GM19397 (cell line): ENCODE results near the gene PGLYRP4.
"Not testable (repeated sequence)": the region's sequence is repeated elsewhere in the genome, so short reads cannot be mapped to it uniquely, and the experiment has no call there.

Experiments
- ATAC-seq: cut with Tn5 transposase; IDR thresholded peaks from one replicate; pipeline ENCODE4 v1.9.1; 2021; ENCODE audit warnings: mild to moderate bottlenecking, moderate library complexity; ENCODE audit not compliant: unreplicated experiment

PGLYRP4 gene

GRCh38 chr1:153341431-153341934, 7.2 kb downstream of the PGLYRP4 start:
- no peak for ATAC-seq

- no peak for ATAC-seq
These were observed 8.3 kb downstream of the PGLYRP4 start for GRCh38 chr1:153340356-153340755.

- no peak for ATAC-seq
These were observed 8.8 kb downstream of the PGLYRP4 start for GRCh38 chr1:153339802-153340201.

GRCh38 chr1:153337980-153338853, 10.4 kb downstream of the PGLYRP4 start:
- ATAC-seq, result no peak

- ATAC-seq, result no peak
These were observed 12.0 kb downstream of the PGLYRP4 start for GRCh38 chr1:153336650-153337049.

GRCh38 chr1:153333902-153334301, 14.7 kb downstream of the PGLYRP4 start:
- ATAC-seq, result no peak

GRCh38 chr1:153324912-153325311, 23.7 kb downstream of the PGLYRP4 start:
- ATAC-seq, result no peak

- no peak for ATAC-seq
These were observed 26.1 kb downstream of the PGLYRP4 start for GRCh38 chr1:153322568-153322967.

GRCh38 chr1:153318145-153318544, 30.5 kb downstream of the PGLYRP4 start:
- not testable (repeated sequence) for ATAC-seq

GRCh38 chr1:153316013-153316412, 32.6 kb downstream of the PGLYRP4 start:
- ATAC-seq, result not testable (repeated sequence)

GRCh38 chr1:153314388-153314787, 34.3 kb downstream of the PGLYRP4 start:
- not testable (repeated sequence) for ATAC-seq

- no peak for ATAC-seq
These were observed 35.4 kb downstream of the PGLYRP4 start for GRCh38 chr1:153313288-153313687.

GRCh38 chr1:153312570-153313186, 36.0 kb downstream of the PGLYRP4 start, which contains the start of gene PGLYRP3:
Gene PGLYRP3, minus strand, starts transcription at chr1:153312952. Its CDS starts 2,287 bp downstream, at chr1:153310665.
- ATAC-seq, result no peak

- ATAC-seq, result no peak
These were observed 38.1 kb downstream of the PGLYRP4 start for GRCh38 chr1:153310526-153310925.

- no peak for ATAC-seq
These were observed 39.2 kb downstream of the PGLYRP4 start for GRCh38 chr1:153309441-153309840.

- no peak for ATAC-seq
These were observed 40.1 kb downstream of the PGLYRP4 start for GRCh38 chr1:153308540-153308939.

- ATAC-seq, result no peak
These were observed 41.4 kb downstream of the PGLYRP4 start for GRCh38 chr1:153307221-153307600.

GRCh38 chr1:153306303-153307220, 42.1 kb downstream of the PGLYRP4 start:
- ATAC-seq, result no peak

- ATAC-seq, result no peak
These were observed 43.0 kb downstream of the PGLYRP4 start for GRCh38 chr1:153305682-153306081.

- no peak for ATAC-seq
These were observed 46.3 kb downstream of the PGLYRP4 start for GRCh38 chr1:153302308-153302707.

GRCh38 chr1:153293851-153294250, 54.8 kb downstream of the PGLYRP4 start:
- ATAC-seq, result no peak
